ENCODE data around the gene ZFYVE27.

Gene ZFYVE27

DNA sequence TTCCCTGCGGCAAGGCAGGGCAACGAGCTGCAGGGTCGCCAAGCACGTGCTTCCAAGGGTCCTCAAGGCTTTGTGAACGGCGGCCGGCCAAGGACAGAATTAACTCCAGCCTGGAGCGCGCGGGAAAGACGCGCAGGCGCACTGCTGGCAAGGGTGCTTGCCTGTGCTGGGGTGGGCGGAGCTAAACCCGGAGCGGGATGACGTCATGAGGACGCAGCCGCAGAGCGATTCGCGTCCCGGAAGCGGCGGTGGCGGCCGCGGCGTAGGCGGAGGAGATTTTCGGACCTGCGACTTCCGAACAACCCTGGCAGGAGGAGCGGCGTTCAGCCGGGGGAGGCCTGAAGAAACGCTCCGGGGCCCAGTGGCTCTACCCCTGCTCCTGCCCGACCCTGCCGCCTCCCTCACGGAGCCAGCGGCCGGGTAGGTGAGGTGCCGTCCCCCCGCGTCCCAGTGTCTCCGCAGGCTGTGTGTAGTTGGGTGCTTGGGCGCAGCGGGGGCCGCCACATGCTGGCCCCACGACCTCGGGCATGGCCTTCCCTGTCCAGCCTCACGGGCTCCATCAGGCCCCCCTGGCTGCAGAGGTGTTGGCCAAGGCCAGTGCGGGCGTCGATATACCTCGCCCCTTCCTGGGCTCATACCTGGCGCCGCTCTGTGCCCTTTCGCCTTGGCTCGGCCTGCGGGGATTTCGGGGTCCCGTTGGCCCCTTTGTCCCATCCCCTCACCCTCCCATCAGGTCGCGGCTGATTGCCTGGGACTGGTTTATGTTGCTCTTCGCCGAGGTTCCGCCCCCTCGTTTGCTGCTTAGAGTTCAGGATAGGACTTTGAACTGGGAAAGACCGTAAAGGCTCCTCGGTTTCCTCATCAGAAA, at the start of gene ZFYVE27 (continued):
- TF ChIP-seq, protein P1, sequence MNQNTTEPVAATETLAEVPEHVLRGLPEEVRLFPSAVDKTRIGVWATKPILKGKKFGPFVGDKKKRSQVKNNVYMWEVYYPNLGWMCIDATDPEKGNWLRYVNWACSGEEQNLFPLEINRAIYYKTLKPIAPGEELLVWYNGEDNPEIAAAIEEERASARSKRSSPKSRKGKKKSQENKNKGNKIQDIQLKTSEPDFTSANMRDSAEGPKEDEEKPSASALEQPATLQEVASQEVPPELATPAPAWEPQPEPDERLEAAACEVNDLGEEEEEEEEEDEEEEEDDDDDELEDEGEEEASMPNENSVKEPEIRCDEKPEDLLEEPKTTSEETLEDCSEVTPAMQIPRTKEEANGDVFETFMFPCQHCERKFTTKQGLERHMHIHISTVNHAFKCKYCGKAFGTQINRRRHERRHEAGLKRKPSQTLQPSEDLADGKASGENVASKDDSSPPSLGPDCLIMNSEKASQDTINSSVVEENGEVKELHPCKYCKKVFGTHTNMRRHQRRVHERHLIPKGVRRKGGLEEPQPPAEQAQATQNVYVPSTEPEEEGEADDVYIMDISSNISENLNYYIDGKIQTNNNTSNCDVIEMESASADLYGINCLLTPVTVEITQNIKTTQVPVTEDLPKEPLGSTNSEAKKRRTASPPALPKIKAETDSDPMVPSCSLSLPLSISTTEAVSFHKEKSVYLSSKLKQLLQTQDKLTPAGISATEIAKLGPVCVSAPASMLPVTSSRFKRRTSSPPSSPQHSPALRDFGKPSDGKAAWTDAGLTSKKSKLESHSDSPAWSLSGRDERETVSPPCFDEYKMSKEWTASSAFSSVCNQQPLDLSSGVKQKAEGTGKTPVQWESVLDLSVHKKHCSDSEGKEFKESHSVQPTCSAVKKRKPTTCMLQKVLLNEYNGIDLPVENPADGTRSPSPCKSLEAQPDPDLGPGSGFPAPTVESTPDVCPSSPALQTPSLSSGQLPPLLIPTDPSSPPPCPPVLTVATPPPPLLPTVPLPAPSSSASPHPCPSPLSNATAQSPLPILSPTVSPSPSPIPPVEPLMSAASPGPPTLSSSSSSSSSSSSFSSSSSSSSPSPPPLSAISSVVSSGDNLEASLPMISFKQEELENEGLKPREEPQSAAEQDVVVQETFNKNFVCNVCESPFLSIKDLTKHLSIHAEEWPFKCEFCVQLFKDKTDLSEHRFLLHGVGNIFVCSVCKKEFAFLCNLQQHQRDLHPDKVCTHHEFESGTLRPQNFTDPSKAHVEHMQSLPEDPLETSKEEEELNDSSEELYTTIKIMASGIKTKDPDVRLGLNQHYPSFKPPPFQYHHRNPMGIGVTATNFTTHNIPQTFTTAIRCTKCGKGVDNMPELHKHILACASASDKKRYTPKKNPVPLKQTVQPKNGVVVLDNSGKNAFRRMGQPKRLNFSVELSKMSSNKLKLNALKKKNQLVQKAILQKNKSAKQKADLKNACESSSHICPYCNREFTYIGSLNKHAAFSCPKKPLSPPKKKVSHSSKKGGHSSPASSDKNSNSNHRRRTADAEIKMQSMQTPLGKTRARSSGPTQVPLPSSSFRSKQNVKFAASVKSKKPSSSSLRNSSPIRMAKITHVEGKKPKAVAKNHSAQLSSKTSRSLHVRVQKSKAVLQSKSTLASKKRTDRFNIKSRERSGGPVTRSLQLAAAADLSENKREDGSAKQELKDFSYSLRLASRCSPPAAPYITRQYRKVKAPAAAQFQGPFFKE (tag by site-specific recombination; IDR thresholded peaks at IDR 0.05; ENCODE audit: borderline replicate concordance), result no peak
- TF ChIP-seq ZNF837 (tag by site-specific recombination; IDR thresholded peaks at IDR 0.05) (0 out of 2 replicates have a peak, but pooled peaks have one; percentile 60), BCL11A (tag by site-specific recombination; IDR thresholded peaks at IDR 0.05; ENCODE audit: low read depth) (peak; percentile 40; the same call in 1 of the 2 replicates), OVOL3 (tag by site-specific recombination; IDR thresholded peaks at IDR 0.05) (peak; percentile 22; the same call in 1 of the 2 replicates), ZNF623 (tag by site-specific recombination; IDR thresholded peaks at IDR 0.05) (no peak), ZNF335 (tag by site-specific recombination; conservative IDR thresholded peaks at IDR 0.05) (peak; percentile 78), ZNF239 (tag by site-specific recombination; IDR thresholded peaks at IDR 0.05) (no peak), SETDB1 (IDR thresholded peaks at IDR 0.05; ENCODE audit: insufficient read length, low read length) (peak; percentile 89), ZBTB7A (tag by site-specific recombination; IDR thresholded peaks at IDR 0.05; ENCODE audit: low read depth) (peak; percentile 68; the same call in 1 of the 2 replicates), ZNF677 (tag by site-specific recombination; IDR thresholded peaks at IDR 0.05) (0 out of 2 replicates have a peak, but pooled peaks have one; percentile 20), ZXDB (tag by site-specific recombination; IDR thresholded peaks at IDR 0.05) (peak; percentile 98), ZNF549 (tag by site-specific recombination; IDR thresholded peaks at IDR 0.05) (no peak), ZNF561 (tag by site-specific recombination; IDR thresholded peaks at IDR 0.05; ENCODE audit: borderline replicate concordance) (0 out of 2 replicates have a peak, but pooled peaks have one; percentile 43), SP3 (tag by site-specific recombination; IDR thresholded peaks at IDR 0.05) (peak; percentile 73), REST (tag by site-specific recombination; IDR thresholded peaks at IDR 0.05) (peak; percentile 67; the same call in 1 of the 2 replicates), ATF2 (tag by site-specific recombination; IDR thresholded peaks at IDR 0.05; ENCODE audit: low read depth) (peak; percentile 100), OSR2 (tag by site-specific recombination; IDR thresholded peaks at IDR 0.05) (no peak), ZSCAN16 (tag by site-specific recombination; IDR thresholded peaks at IDR 0.05) (peak; percentile 1; the same call in 1 of the 2 replicates), IKZF3 (tag by site-specific recombination; IDR thresholded peaks at IDR 0.05) (peak; percentile 5; the same call in 1 of the 2 replicates), KLF9 (tag by site-specific recombination; IDR thresholded peaks at IDR 0.05; ENCODE audit: low read depth) (peak; percentile 62; the same call in 1 of the 2 replicates)
- TF ChIP-seq, protein P2, sequence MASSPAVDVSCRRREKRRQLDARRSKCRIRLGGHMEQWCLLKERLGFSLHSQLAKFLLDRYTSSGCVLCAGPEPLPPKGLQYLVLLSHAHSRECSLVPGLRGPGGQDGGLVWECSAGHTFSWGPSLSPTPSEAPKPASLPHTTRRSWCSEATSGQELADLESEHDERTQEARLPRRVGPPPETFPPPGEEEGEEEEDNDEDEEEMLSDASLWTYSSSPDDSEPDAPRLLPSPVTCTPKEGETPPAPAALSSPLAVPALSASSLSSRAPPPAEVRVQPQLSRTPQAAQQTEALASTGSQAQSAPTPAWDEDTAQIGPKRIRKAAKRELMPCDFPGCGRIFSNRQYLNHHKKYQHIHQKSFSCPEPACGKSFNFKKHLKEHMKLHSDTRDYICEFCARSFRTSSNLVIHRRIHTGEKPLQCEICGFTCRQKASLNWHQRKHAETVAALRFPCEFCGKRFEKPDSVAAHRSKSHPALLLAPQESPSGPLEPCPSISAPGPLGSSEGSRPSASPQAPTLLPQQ (tag by site-specific recombination; IDR thresholded peaks at IDR 0.05), result peak; percentile 92
- TF ChIP-seq, protein P3, sequence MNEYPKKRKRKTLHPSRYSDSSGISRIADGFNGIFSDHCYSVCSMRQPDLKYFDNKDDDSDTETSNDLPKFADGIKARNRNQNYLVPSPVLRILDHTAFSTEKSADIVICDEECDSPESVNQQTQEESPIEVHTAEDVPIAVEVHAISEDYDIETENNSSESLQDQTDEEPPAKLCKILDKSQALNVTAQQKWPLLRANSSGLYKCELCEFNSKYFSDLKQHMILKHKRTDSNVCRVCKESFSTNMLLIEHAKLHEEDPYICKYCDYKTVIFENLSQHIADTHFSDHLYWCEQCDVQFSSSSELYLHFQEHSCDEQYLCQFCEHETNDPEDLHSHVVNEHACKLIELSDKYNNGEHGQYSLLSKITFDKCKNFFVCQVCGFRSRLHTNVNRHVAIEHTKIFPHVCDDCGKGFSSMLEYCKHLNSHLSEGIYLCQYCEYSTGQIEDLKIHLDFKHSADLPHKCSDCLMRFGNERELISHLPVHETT (tag by site-specific recombination; IDR thresholded peaks at IDR 0.05), result peak; percentile 16; the same call in 1 of the 2 replicates
- TF ChIP-seq, protein P4, sequence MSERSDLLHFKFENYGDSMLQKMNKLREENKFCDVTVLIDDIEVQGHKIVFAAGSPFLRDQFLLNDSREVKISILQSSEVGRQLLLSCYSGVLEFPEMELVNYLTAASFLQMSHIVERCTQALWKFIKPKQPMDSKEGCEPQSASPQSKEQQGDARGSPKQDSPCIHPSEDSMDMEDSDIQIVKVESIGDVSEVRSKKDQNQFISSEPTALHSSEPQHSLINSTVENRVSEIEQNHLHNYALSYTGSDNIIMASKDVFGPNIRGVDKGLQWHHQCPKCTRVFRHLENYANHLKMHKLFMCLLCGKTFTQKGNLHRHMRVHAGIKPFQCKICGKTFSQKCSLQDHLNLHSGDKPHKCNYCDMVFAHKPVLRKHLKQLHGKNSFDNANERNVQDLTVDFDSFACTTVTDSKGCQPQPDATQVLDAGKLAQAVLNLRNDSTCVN (tag by site-specific recombination; optimal IDR thresholded peaks at IDR 0.05), result peak; percentile 62

All from HEK293 (cell line).